A673 (cell line): ENCODE measurements around the gene SI.
"Not testable (repeated sequence)": the region's sequence is repeated elsewhere in the genome, so short reads cannot be mapped to it uniquely, and the experiment has no call there.

Experiments
- CTCF ChIP-seq: fragments of 300-800, 200-600 bp; sonication (generic); conservative IDR thresholded peaks from 2 replicates; pipeline ENCODE4 v1.5.1; 2017; ENCODE audit warnings: low read depth, mild to moderate bottlenecking, antibody characterized with exemption, low read length, moderate library complexity, mixed read lengths
- EZH2 ChIP-seq: fragments of 200-600 bp; sonication (generic); IDR thresholded peaks from 2 replicates; pipeline ENCODE4 v1.6.1; 2017; ENCODE audit warnings: borderline replicate concordance, low read depth, mild to moderate bottlenecking, mixed read lengths, antibody characterized with exemption, low read length; ENCODE audit not compliant: poor library complexity, severe bottlenecking

- TF ChIP-seq EZH2, CTCF: not testable (repeated sequence)
These were observed 126.9 kb downstream of the SI start for GRCh38 chr3:164951403-164951802.
